ENCODE measurements around the gene RADX.

RADX gene

GRCh38 chrX:106599411-106599810, 12.4 kb upstream of the RADX start:
- TF ChIP-seq ZFX (IDR thresholded peaks at IDR 0.05) = no peak
- TF ChIP-seq CTCF (conservative IDR thresholded peaks at IDR 0.05) = no peak
- H3K27ac ChIP-seq = no peak overlapping the region

- H3K27ac ChIP-seq = no peak overlapping the region
- TF ChIP-seq ZFX (IDR thresholded peaks at IDR 0.05) (no peak), CTCF (conservative IDR thresholded peaks at IDR 0.05) (no peak)
Measured at GRCh38 chrX:106606571-106606970, 5.2 kb upstream of the RADX start.

- TF ChIP-seq ZFX (IDR thresholded peaks at IDR 0.05) (no peak), CTCF (conservative IDR thresholded peaks at IDR 0.05) (no peak)
- no peak overlapping the region for H3K27ac ChIP-seq
Measured at GRCh38 chrX:106608016-106608415, 3.8 kb upstream of the RADX start.

GRCh38 chrX:106611317-106611678, 480 bp upstream of the RADX start:
- H3K27ac ChIP-seq = no peak overlapping the region; the same call in 1 of the 2 replicates
- TF ChIP-seq ZFX (IDR thresholded peaks at IDR 0.05) (no peak), CTCF (conservative IDR thresholded peaks at IDR 0.05) (no peak)

GRCh38 chrX:106612393-106612763, 600 bp downstream of the RADX start:
- TF ChIP-seq CTCF (conservative IDR thresholded peaks at IDR 0.05) (no peak), ZFX (IDR thresholded peaks at IDR 0.05) (no peak)
- no peak overlapping the region; the same call in 1 of the 2 replicates for H3K27ac ChIP-seq

GRCh38 chrX:106613277-106613676, 1.5 kb downstream of the RADX start:
- H3K27ac ChIP-seq = no peak overlapping the region

GRCh38 chrX:106615041-106615440, 3.3 kb downstream of the RADX start:
- no peak for TF ChIP-seq CTCF (conservative IDR thresholded peaks at IDR 0.05)
- no peak for TF ChIP-seq ZFX (IDR thresholded peaks at IDR 0.05)
- H3K27ac ChIP-seq = no peak overlapping the region

More at GRCh38 chrX:106613277-106613676, 1.5 kb downstream of the RADX start:
- no peak for TF ChIP-seq ZFX (IDR thresholded peaks at IDR 0.05)
- TF ChIP-seq CTCF (conservative IDR thresholded peaks at IDR 0.05) = no peak

Measured in C4-2B (cell line).